Colon (tissue), 2 donors: ENCODE results near the gene MAGEL2.
"Not testable (repeated sequence)": the region's sequence is repeated elsewhere in the genome, so short reads cannot be mapped to it uniquely, and the experiment has no call there.

Experiments
- FAIRE-seq: peaks from 2 replicates; lab custom pipeline; 2012; peaks lifted over from hg19 to GRCh38; lab: Jason Lieb, UNC
- donor health status: control.
- donor health status: control.

The MAGEL2 gene

GRCh38 chr15:23606226-23606625 lies 41.4 kb downstream of the MAGEL2 start:
- FAIRE-seq = no peak

- no peak for FAIRE-seq
These were observed 45.5 kb downstream of the MAGEL2 start for GRCh38 chr15:23602124-23602523.

GRCh38 chr15:23599053-23599452 lies 48.6 kb downstream of the MAGEL2 start:
- no peak for FAIRE-seq

- FAIRE-seq = not testable (repeated sequence)
These were observed 50.4 kb downstream of the MAGEL2 start for GRCh38 chr15:23597278-23597677.

- FAIRE-seq = no peak
These were observed 50.9 kb downstream of the MAGEL2 start for GRCh38 chr15:23596736-23597135.

- FAIRE-seq = no peak
These were observed 52.3 kb downstream of the MAGEL2 start for GRCh38 chr15:23595368-23595767.

- FAIRE-seq = no peak
These were observed 53.4 kb downstream of the MAGEL2 start for GRCh38 chr15:23594252-23594770.
